Measurements from ENCODE around the gene TMEM52B.
"Not testable (repeated sequence)": the region's sequence is repeated elsewhere in the genome, so short reads cannot be mapped to it uniquely, and the experiment has no call there.

The TMEM52B gene

DNA sequence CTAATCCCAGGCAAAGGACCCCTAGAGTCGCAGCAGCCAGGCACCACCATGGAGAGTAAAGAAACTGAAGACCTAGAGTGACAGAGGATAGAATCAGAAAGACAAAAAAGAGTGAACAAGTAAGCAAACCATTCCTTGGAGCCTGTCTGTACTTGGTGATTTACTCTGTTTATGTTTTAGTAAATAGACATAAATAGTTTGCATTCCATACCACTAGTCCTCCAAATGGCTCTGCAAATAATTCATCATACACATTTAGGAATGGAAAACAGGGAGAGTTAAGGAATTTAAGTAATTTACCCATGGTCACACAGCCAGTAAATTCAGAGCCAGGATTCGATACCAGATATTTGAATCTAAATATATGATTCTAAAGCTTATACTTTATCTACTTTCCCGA lies 9.7 kb upstream of the TMEM52B start:
- in situ Hi-C loops (cut with MboI; ENCODE audit: low sequenced_read_pairs): no loop called here

GRCh38 chr12:10170216-10170615 lies 8.6 kb upstream of the TMEM52B start:
- in situ Hi-C loops (cut with MboI; ENCODE audit: low sequenced_read_pairs): no loop called here

DNA sequence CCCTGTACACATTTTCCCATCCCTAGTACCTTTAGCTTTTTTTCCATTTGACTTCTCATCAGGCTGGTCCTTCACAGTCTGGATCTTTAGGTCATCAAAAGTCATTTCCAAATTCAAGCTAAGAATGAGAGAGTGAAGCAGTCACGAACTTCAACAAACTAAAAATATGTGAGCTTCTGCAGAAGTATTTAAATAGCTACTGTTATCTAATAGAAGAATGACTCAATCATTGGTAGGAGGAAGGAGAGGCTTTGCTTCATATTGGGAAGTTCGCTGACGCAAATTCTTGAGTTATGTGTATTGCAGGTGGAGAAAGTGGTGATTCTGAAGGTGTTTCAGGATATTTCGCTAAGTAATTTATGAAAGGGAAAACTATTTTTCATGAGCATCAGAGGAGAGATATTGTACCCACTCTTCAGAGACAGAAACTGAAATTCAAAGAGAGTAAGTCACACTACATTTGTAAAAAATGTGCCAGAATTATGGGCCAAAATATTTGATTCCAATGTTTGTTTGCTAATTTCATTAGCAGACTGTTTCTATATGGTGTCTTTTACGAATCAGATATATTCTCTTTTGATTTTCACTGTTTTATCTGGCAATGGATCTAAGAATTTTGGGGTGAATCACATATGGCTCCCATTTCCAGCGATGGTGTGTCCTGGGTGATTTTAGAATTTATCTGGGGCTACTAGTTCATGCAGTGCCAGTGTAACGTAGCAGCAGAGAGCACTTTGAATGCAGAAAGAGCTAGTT lies 6.7 kb upstream of the TMEM52B start, which contains the start of gene OLR1:
TSS of gene OLR1 (minus strand) at position 160 of the 756 bp plus-strand sequence. CDS start at position 105, 55 bp downstream.
- in situ Hi-C loops (cut with MboI; ENCODE audit: low sequenced_read_pairs): no loop called here

DNA sequence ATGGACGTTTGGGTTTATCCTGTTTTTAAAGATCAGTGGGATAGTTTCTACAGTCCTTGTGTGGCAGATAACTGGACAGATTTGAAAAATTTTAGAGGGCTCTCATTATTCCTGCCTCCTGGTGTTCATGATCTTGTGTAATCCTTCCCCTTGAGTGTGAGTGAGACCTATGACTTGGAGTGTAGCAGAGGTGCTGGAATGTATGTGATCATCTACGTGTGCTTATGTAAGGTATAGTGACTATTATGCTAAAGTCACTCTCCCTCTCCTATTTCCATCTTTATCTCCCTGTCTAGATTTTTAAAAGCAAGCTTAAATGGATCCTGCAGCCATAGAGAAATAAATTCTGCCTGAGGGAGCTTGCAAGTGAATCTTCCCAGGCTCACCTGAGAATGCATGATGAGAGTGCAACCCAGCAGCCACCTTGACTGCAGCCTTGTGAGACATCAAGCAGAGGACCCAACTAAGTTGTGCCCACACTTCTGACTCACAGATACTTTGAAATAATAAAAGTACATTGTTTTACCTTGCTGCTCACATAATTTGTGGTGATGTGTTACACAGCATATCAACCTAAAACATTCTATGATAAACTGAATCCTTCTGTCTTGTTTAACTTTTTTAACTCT lies 3.7 kb upstream of the TMEM52B start:
- in situ Hi-C loops (cut with MboI; ENCODE audit: low sequenced_read_pairs): no loop called here

- in situ Hi-C loops (cut with MboI; ENCODE audit: low sequenced_read_pairs): no loop called here
Measured at GRCh38 chr12:10175846-10176636, 2.8 kb upstream of the TMEM52B start.

DNA sequence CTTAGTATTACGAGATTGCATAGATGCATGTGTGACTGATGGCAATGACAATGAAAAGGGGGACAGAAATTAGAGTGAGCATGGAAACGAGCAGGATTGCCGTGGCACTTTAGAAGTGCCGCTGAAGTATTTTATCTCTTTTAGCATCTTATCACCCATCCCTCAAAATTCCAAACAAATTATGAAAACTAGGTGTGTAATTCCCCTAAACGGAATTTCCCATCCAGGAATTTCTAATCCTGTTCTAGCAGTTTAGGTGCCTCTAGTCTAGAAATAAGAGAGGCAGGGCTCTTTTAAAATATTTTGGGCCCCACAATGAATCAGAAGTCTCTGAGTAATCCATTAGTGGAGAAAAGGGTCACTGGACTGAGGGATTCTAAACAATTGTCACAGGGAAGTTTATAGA lies 947 bp downstream of the TMEM52B start:
- in situ Hi-C loops (cut with MboI; ENCODE audit: low sequenced_read_pairs): no loop called here

GRCh38 chr12:10182354-10183049 lies 3.7 kb downstream of the TMEM52B start:
- in situ Hi-C loops (cut with MboI; ENCODE audit: low sequenced_read_pairs): no loop called here

GRCh38 chr12:10184261-10184843 lies 5.5 kb downstream of the TMEM52B start:
- in situ Hi-C loops (cut with MboI; ENCODE audit: low sequenced_read_pairs): no loop called here

GRCh38 chr12:10186299-10186698 lies 7.5 kb downstream of the TMEM52B start:
- in situ Hi-C loops (cut with MboI; ENCODE audit: low sequenced_read_pairs): no loop called here

DNA sequence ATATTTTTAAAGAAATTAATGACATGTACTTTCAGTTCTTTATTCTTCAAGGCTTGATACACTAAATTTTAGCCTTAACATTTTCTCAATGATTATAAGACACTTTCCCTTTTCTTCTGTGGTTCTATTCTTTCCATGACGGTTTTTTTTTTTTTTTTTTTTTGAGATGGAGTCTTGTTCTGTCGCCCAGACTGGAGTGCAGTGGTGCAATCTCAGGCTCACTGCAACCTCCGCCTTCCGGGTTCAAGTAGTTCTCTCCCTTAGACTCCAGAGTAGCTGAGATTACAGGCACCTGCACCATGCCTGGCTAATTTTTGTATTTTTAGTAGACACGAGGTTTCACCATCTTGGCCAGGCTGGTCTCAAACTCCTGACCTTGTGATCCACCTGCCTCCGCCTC lies 8.1 kb downstream of the TMEM52B start:
- in situ Hi-C loops (cut with MboI; ENCODE audit: low sequenced_read_pairs): not testable (repeated sequence)

DNA sequence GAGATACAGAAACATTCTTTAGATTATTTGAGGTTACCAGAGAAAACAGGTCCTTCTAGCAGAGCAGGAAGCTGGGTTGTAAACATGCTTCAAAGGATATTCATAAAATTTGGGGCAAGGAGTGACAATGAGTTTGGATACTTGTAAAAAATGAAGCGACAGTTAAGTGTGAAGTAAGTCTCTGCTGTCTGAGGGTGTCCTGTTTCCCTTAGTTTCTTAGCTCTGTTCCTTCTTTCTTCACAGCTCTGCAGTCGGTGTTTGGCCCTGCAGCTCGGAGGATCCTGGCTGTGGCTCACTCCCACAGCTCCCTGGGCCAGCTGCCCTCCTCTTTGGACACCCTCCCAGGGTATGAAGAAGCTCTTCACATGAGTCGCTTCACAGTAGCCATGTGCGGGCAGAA lies 10.8 kb downstream of the TMEM52B start:
- in situ Hi-C loops (cut with MboI; ENCODE audit: low sequenced_read_pairs): no loop called here

- in situ Hi-C loops (cut with MboI; ENCODE audit: low sequenced_read_pairs): no loop called here
Measured at GRCh38 chr12:10190558-10191388, 11.9 kb downstream of the TMEM52B start.

DNA sequence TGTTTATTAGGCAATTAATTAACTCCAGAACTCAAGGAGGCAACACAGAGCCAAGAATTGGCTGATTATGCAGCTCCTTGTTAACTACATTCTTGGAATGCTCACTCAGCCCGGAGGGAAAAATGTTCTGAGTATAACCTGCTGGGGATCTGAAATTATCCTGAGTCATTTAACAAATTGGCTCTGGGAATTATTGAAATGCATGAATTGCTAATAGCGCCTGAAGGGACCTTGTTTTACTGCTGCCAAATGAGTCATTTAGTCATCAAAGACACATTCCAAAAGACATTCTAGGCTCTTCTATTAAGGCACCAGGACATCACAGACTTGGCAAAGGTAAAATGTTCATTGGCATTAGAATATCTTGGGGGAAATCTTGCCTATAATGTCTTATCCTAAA lies 13.0 kb downstream of the TMEM52B start:
- in situ Hi-C loops (cut with MboI; ENCODE audit: low sequenced_read_pairs): no loop called here

DNA sequence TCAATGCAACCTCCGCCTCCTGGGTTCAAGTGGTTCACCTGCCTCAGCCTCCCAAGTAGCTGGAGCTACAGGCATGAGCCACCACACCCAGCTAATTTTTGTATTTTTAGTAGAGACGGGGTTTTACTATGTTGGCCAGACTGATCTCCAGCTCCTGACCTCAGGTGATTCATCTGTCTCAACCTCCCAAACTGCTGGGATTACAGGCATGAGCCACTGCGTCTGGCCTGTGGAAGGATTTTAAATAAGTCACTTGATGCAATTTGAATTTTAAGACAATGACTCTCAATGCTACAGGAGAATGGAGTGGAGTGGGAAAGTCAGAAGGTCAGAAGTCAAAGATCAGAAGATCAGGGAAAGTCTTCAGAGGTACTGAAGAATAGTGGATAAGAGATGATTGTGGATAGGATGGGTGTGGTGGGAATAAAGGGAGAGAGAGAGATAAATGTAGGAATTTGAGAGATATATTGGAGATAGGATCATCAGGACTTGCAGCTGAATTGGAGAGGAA lies 15.4 kb downstream of the TMEM52B start:
- in situ Hi-C loops (cut with MboI; ENCODE audit: low sequenced_read_pairs): no loop called here

DNA sequence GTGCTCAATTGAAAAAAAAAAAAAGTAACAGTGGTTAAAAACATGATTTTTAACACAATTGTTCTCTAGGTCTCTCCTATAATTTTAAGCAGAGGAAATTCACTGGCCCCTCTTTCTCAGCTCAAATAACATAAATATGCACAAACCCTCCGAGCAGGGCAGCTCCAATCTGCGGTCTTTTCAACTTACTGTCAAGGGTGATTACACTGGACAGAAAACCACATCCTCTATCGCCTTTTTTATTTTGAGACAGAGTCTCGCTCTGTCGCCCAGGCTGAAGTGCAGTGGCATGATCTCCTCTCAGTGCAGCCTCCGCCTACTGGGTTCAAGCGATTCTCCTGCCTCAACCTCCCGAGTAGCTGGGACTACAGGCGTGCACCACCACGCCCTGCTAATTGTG lies 17.4 kb downstream of the TMEM52B start:
- in situ Hi-C loops (cut with MboI; ENCODE audit: low sequenced_read_pairs): no loop called here

DNA sequence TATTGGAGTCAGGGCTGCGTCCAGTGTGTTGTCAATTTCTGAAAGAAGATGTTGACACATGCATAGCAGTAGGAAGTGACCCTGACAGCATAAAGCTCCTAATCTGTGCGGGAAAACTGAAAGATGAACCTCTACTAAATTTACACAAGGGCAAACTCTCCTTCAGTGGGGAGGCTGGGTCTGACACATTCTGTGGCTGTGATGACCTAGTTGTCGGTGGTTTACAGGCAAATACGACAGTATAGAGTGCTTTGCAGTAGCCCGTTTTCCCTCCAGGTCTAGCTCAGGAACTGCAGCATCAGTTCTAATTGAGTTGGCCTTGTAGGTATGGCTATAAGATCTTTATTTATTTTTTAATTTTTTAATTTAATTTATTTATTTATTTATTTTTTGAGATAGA lies 19.0 kb downstream of the TMEM52B start:
- in situ Hi-C loops (cut with MboI; ENCODE audit: low sequenced_read_pairs): no loop called here

- in situ Hi-C loops (cut with MboI; ENCODE audit: low sequenced_read_pairs): not testable (repeated sequence)
Measured at GRCh38 chr12:10204495-10204894, 25.7 kb downstream of the TMEM52B start.

GRCh38 chr12:10205220-10205807 lies 26.5 kb downstream of the TMEM52B start:
- in situ Hi-C loops (cut with MboI; ENCODE audit: low sequenced_read_pairs): no loop called here

- in situ Hi-C loops (cut with MboI; ENCODE audit: low sequenced_read_pairs): no loop called here
Measured at GRCh38 chr12:10207136-10207535, 28.3 kb downstream of the TMEM52B start.
